ENCODE measurements around the gene ZBTB22.

DNA sequence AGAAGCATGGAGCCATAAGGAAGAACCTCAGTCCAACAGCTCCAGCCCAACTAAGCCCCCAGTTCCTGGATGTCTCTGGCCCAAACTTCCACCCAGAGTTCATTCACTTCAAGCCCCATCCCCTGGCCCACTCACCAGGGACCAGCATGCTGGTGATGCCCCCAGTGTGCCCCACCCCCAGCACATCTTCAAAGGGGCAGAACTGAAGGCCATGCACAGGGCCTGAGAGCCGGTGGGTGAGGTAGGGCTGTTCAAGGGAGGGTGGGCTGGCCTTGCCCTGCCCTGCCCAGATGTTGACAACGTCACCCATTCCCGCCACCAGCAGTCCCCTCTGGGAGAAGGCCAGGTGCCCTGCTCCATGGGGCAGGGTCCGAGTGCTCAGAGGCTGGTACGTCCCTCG is 37.0 kb downstream of the ZBTB22 start:
- TF ChIP-seq GATA2 (IDR thresholded peaks at IDR 0.05; ENCODE audit: low read depth, low read length) (no peak), GATA3 (IDR thresholded peaks at IDR 0.05; ENCODE audit: low read depth, low read length) (no peak)

Data from SH-SY5Y (cell line).